G401 (cell line): ENCODE results near the gene ZNF100. TPM values are rescaled to one million over a fixed set of nuclear protein-coding genes. Genes with fewer than 3 reads are reported as not detected.
"Not testable (repeated sequence)": the region's sequence is repeated elsewhere in the genome, so short reads cannot be mapped to it uniquely, and the experiment has no call there.

ENCODE experiments used
- DNase-seq: peaks from one replicate; pipeline ENCODE4 v3.0.0-alpha.2; 2015; ENCODE audit warnings: low spot score
- in situ Hi-C: cut with HindIII; loops from 2 replicates; pipeline ENCODE4 v1.10.0; 2016; ENCODE audit warnings: low sequenced_read_pairs, mixed read lengths
- total RNA-seq: library from RNA; depleted of rRNA; stranded (reverse); fragments of >200 nt; shearing (Covaris generic); gene quantifications from 2 replicates; pipeline ENCODE4 v1.2.3, GENCODE V29; 2014; rRNA removed

ZNF100 gene
- total RNA-seq, 1 experiment from 2014 or later = 6.9 TPM

- in situ Hi-C loops, DNase-seq: not testable (repeated sequence)
These were observed 59.5 kb downstream of the ZNF100 start for GRCh38 chr19:21707878-21708277.

- in situ Hi-C loops = no loop called here
- DNase-seq = no peak
These were observed 60.3 kb downstream of the ZNF100 start for GRCh38 chr19:21707065-21707464.

- no peak for DNase-seq
- in situ Hi-C loops = no loop called here
These were observed 62.0 kb downstream of the ZNF100 start for GRCh38 chr19:21705393-21705792.

- no peak for DNase-seq
- in situ Hi-C loops = no loop called here
These were observed 63.1 kb downstream of the ZNF100 start for GRCh38 chr19:21704320-21704719.

DNA sequence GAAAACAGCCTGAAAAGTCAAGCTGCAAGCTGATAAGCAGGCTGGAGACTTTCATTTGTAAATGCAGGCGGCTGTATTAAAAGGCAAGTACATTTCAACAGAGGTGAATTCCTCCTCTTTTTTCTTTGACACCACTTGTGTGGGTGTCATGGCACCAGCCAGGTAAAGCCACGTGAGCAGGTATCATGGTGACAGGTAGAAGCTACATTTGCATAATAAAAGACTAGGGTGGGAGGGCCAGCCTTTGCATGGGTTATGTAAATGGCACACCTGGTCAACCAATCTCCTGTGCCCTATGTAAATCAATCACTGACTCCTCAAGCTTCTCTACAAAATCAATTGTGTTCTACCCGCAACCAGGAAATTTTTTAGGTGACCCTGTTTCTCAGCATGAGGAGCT lies 68.2 kb downstream of the ZNF100 start:
- in situ Hi-C loops = no loop called here
- DNase-seq = no peak

GRCh38 chr19:21698215-21698614 lies 69.2 kb downstream of the ZNF100 start:
- peak; percentile 68 for DNase-seq
- in situ Hi-C loops = no loop called here

DNA sequence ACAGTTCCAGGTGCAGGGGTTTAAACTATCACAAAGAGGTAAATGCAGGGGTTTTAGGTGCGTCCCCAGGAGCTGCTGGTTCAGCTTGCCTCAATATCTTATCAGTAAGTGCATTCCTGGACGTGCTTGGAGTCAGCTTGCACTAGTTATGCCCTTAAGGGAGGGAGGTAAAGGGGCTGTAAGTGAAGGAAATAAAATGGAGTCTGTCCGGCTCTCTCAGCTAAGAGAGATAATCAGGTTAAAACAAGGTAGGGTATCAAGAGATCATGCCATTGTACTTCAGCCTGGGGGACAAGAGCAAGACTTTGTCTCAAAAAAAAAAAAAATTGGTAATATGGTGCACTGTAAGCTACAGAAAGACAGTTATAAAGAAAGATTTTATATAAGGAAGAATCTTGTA lies 69.7 kb downstream of the ZNF100 start:
- DNase-seq = no peak
- in situ Hi-C loops = no loop called here

DNA sequence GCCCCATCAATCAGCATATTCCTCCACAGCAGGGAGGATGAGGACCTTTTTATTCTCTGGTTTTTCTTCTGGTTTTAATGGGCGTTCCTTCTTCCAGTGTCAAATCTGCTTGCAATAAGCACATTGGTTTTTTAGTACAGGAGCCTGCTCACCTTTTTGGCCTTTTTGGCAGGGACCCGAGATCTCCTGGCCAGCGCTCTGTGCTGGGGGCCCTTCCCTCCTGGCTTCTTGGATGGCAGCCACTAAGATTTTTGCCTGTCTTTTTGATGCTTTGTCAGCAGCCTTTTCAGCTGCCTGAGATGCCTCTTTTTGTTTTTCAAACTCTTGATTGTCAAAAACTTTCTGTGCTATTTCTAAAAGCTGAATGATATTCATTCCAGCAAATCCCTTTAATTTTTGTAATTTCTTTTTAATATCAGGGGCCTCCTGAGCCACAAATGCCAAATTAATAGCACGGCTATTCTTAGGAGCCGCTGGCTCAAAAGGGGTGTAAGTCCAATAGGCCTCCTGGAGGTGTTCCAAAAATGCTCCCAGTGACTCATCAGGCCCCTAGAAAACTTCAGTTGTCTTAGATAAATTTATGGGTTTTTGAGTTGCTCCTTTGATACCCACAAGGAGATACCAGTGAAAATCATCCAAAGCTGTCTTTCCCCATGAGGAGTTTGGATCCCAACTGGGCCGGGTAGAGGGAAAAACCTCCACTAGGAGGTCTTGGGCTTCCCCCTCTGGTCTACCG lies 73.0 kb downstream of the ZNF100 start:
- DNase-seq = no peak
- in situ Hi-C loops = no loop called here

DNA sequence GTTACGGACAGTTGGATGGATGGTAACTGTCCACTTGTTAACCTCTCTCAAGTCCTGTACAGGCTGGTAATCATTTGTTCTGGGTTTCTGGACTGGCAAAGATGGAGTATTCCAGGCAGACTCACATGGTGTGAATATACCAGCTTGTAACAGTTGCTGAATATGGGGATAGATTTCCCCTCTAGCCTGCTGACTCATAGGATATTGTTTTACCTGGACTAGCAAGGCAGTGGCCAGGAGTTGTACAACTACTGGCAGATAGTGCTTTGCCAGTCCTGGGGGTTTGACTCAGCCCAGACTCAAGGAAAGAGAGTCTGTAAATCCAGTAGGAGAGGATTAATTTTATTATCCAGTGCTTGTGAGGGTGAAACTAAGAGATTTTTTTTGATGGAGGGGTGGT lies 74.0 kb downstream of the ZNF100 start:
- in situ Hi-C loops = no loop called here

DNA sequence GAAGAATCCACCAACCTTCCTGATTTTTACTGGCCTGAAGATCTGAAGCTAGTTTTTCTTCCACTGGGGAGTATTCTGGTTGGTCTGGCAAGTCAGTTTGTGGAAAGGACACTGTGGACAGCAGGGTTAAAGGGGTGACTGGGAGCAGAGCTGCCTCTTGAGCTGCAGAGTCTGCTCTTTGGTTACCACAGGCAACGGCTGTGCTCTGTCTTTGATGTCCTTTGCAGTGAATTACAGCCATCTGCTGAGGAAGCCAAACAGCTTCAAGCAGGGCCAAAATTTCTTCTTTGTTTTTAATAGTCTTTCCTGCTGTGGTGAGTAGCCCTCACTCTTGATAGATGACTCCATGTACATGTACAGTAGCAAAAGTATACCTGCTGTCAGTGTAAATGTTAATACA lies 75.7 kb downstream of the ZNF100 start:
- DNase-seq = peak; percentile 54
- in situ Hi-C loops = no loop called here

More for the DNA sequence above, 74.0 kb downstream of the ZNF100 start:
- no peak for DNase-seq

- DNase-seq = no peak
- in situ Hi-C loops = no loop called here
These were observed 78.9 kb downstream of the ZNF100 start for GRCh38 chr19:21688464-21688863.

GRCh38 chr19:21680671-21681070 lies 86.7 kb downstream of the ZNF100 start:
- in situ Hi-C loops = no loop called here
- DNase-seq = no peak

DNA sequence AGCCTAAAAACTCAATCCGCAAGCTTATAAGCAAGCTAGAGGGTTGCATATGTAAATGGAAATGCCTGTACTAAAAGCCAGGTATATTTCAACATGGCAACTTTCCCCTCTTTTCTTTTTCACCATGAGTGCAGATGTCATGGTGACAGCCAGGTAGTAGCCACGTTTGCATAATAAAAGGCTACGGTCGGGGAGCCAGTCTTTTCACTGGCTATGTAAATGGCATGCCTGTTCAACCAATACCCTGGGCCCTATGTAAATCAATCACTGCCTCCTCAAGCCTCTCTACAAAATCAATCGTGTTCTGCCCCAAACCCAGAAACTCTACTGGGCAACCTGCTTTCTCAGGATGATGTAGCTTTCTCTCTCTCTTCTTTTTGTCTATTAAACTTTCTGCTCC lies 87.4 kb downstream of the ZNF100 start:
- in situ Hi-C loops = no loop called here
- DNase-seq = no peak

GRCh38 chr19:21677696-21678418 lies 89.5 kb downstream of the ZNF100 start:
- in situ Hi-C loops = no loop called here
- peak; percentile 79 for DNase-seq

GRCh38 chr19:21674454-21674853 lies 92.9 kb downstream of the ZNF100 start:
- in situ Hi-C loops = no loop called here
- DNase-seq = no peak

DNA sequence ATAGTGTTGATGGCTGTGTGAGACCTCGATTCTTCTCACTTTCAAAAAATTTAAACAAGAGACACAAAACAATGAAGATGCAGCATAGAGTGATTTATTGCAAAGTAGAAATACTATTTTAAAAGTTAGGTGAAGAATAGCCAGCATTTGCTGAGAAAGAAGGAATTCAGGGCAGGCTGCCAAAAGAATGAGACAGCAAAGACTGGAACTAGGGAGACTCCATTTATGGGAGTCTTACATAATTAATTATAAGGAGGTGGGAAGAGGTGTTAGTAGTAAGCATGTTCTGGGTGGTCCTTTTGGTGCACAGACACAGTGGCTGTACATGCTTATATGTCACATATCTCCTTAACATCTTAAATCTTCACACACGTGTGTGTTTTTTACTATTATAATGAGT lies 93.9 kb downstream of the ZNF100 start:
- in situ Hi-C loops = not testable (repeated sequence)
- peak; percentile 44 for DNase-seq

Other genes with a start within 250 kb of the ZNF100 start
- 3.0 and 7.3 TPM in 2 replicates for gene ZNF43, start 68.6 kb upstream of the ZNF100 start, total RNA-seq
- not detected in 2 replicates for gene ZNF208, start 243.4 kb upstream of the ZNF100 start, total RNA-seq